Epithelial cell of alveolus of lung (primary cell): ENCODE measurements around the gene PPP2R5D. TPM values are rescaled to one million over a fixed set of nuclear protein-coding genes. Genes with fewer than 3 reads are reported as not detected.

Experiments
- total RNA-seq: library from RNA; depleted of rRNA; stranded (reverse); fragments of >200 nt; gene quantifications from 2 replicates; pipeline ENCODE4 v1.2.1, GENCODE V29; 2015

Gene PPP2R5D
- 40.9 and 50.6 TPM in 2 replicates for total RNA-seq

GRCh38 chr6:42984001-42984923, at the start of gene PPP2R5D:
Gene PPP2R5D (plus strand): TSS chr6:42984570. CDS start chr6:42984678, 108 bp downstream.

GRCh38 chr6:42960243-42961019, 23.9 kb upstream of the PPP2R5D start, which contains the start of gene GNMT:
Gene GNMT (plus strand): TSS chr6:42960754. CDS start chr6:42960768, 14 bp downstream.

DNA sequence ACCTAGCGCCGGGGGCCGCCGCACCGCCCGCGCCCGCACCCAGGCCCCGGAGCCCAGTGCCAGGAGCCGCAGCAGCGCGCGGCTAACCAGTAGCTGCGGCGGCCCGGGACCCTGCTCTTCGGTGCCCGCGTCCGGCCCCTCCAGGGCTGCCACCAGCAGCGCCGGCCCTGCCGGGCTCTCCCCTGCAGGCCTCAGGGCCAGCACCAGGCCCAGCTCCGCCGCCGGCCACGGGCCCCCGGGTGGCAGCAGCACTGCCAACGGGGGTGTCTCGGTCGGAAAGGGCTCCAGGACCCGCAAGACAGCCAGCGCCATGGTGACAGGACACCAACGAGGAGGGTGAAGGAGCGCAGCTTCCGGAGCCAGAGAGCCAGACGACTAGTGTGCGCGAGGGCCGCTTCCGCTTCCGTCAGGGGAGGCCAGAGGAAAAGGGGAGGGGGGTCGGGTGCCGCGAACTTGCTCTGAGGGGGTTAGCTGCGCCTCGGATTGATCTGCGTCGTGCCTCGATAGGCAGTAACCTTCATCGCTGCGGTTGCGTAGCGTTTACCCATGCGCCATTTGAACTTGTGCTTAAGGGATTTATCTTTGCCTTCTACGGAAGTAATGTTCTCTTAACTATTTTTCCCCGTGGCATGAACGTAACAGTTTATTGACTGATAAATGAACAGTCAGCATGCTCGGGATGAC, 5.4 kb upstream of the PPP2R5D start, which contains the start of gene PEX6:
Gene PEX6 (minus strand): TSS at position 343 of the 684 bp plus-strand sequence. CDS start 31 bp downstream, at position 312.

DNA sequence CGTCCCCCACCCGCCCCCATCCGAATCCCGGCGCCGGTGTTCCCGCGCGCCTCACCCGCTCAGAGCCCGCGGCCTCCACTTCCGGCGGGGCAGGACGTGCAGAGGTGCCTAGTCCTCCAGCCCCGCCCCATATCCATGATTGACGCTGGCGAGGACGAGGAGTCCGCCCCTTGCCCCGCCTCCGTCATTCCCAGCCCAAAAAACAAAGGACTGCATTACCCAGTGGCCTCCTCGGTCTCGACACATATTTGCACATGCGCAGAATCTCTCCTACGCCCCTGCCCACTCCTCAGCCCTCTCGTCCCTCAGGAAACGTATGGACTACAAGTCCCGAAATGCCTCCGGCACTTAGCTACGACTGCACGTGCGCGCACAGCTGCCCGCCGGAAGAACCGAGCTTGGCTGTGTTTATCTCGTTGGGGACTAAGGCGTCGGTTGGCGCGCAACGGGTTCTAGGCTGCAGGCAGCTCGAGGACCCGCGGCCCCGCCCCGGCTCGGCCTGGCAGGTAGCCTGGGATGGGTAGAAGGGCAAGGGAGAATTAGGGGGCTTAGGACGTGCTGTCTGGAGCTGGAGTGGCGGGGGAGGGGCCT, 29.6 kb downstream of the PPP2R5D start, which contains the start of the genes KLHDC3 and MEA1:
Gene KLHDC3 (plus strand): TSS at position 407 of the 591 bp plus-strand sequence. CDS start 2,944 bp downstream, outside the sequence.
Gene MEA1 (minus strand): TSS at position 104 of the 591 bp plus-strand sequence. CDS start 133 bp downstream, outside the sequence.

GRCh38 chr6:43021270-43022047, 37.1 kb downstream of the PPP2R5D start, which contains the start of gene RRP36:
Gene RRP36 (plus strand): TSS chr6:43021623. CDS start chr6:43021655, 32 bp downstream.

DNA sequence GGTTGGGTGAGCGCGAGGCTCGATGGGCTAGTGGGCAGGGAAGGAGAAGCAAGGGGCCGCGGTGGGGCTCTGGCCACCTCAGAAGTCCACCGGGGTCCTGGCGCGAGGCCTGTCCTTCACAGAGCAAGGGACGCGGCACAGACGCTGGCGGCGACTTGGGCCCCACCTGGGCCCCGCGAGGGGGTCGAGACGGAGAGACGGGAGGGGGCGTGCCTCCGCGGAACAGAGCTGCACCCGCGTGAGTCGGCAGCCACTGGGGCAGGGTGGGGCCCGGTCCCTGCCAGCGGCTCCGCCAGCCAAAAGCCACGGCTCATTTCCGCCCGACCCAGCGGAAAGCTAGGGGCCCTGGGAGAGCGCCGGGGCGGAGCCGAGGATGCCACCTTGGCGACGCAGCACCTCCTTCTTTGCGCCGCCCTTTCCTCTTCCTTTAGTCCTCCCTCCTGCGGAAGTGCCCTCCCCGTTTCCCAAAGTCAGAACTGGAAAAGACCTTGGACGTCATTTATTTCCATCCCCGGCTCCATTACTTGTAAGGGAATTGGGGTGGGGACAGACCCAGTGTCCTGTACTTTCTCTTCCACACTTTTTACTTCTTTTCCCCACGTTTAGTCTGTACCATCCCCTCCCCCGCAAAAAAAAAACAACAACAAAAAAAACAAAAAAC, 69.3 kb downstream of the PPP2R5D start, which contains the start of gene CUL7:
Gene CUL7 (minus strand): TSS at position 307 of the 661 bp plus-strand sequence. CDS start 1,063 bp downstream, outside the sequence.

GRCh38 chr6:43059168-43060033, 75.0 kb downstream of the PPP2R5D start, which contains the start of the genes KLC4 and MRPL2:
Gene KLC4 (plus strand): TSS chr6:43059631. CDS start chr6:43061336, 1,705 bp downstream.
Gene MRPL2 (minus strand): TSS chr6:43059434. CDS start chr6:43059381, 53 bp downstream.

Other genes with a start within 250 kb of the PPP2R5D start
- gene TBCC, start 238.5 kb upstream of the PPP2R5D start, total RNA-seq, result 44.1 and 45.3 TPM in 2 replicates
- gene BICRAL, start 202.5 kb upstream of the PPP2R5D start, total RNA-seq, result 3.7 and 6.5 TPM in 2 replicates
- 104 and 121 TPM in 2 replicates for gene RPL7L1, start 105.0 kb upstream of the PPP2R5D start, total RNA-seq
- not detected in 2 replicates for gene PTCRA, start 68.5 kb upstream of the PPP2R5D start, total RNA-seq
- gene CNPY3, start 55.1 kb upstream of the PPP2R5D start, total RNA-seq, result 30.5 and 54.6 TPM in 2 replicates
- gene GNMT, start 23.8 kb upstream of the PPP2R5D start, total RNA-seq, result not detected in 2 replicates
- gene PEX6, start 5.4 kb upstream of the PPP2R5D start, total RNA-seq, result 16.5 and 60.2 TPM in 2 replicates
- 43.7 and 94.3 TPM in 2 replicates for gene MEA1, start 29.4 kb downstream of the PPP2R5D start, total RNA-seq
- gene KLHDC3, start 29.7 kb downstream of the PPP2R5D start, total RNA-seq, result 90.9 and 103 TPM in 2 replicates
- gene RRP36, start 37.1 kb downstream of the PPP2R5D start, total RNA-seq, result 56.5 and 88.6 TPM in 2 replicates
- gene CUL7, start 69.3 kb downstream of the PPP2R5D start, total RNA-seq, result 32.7 and 38.7 TPM in 2 replicates
- gene MRPL2, start 74.9 kb downstream of the PPP2R5D start, total RNA-seq, result 35.9 and 41.3 TPM in 2 replicates
- 11.2 and 14.7 TPM in 2 replicates for gene KLC4, start 75.1 kb downstream of the PPP2R5D start, total RNA-seq
- gene PTK7, start 91.7 kb downstream of the PPP2R5D start, total RNA-seq, result 144 and 240 TPM in 2 replicates
- gene SRF, start 186.7 kb downstream of the PPP2R5D start, total RNA-seq, result 15.6 and 33.6 TPM in 2 replicates
- 12.2 and 15.9 TPM in 2 replicates for gene CUL9, start 197.6 kb downstream of the PPP2R5D start, total RNA-seq
- gene DNPH1, start 244.9 kb downstream of the PPP2R5D start, total RNA-seq, result 103 and 117 TPM in 2 replicates